ENCODE results near the gene UNC93A.
"Not testable (repeated sequence)": the region's sequence is repeated elsewhere in the genome, so short reads cannot be mapped to it uniquely, and the experiment has no call there.

DNA sequence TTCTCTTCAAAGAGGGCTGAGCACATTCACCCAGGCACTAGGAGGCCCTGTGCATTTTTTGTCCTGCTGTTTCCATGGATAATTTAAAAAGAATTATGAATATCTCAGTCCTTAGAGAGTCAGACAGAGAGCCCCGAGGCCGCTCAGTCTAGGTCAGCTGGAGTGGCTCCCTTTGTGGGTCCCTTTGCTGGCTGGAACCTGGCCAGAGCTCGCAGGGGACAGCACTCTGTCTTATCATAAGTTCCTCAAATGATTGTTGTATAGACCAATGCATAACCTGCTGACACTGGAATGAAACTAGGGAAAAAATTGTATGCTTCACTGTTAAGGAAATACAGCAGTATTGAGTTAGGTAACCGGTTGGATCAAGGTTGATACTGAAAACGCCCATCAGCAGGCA, 10.6 kb upstream of the UNC93A start:
- TF ChIP-seq, protein P1, sequence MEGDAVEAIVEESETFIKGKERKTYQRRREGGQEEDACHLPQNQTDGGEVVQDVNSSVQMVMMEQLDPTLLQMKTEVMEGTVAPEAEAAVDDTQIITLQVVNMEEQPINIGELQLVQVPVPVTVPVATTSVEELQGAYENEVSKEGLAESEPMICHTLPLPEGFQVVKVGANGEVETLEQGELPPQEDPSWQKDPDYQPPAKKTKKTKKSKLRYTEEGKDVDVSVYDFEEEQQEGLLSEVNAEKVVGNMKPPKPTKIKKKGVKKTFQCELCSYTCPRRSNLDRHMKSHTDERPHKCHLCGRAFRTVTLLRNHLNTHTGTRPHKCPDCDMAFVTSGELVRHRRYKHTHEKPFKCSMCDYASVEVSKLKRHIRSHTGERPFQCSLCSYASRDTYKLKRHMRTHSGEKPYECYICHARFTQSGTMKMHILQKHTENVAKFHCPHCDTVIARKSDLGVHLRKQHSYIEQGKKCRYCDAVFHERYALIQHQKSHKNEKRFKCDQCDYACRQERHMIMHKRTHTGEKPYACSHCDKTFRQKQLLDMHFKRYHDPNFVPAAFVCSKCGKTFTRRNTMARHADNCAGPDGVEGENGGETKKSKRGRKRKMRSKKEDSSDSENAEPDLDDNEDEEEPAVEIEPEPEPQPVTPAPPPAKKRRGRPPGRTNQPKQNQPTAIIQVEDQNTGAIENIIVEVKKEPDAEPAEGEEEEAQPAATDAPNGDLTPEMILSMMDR (conservative IDR thresholded peaks at IDR 0.05; ENCODE audit: low read depth, low read length): not testable (repeated sequence)
- not testable (repeated sequence) for TF ChIP-seq EZH2 (IDR thresholded peaks at IDR 0.05; ENCODE audit: borderline replicate concordance, low read depth, low read length, poor library complexity, severe bottlenecking)

All from A673 (cell line).